ENCODE results near the gene OTUD1. TPM values are rescaled to one million over a fixed set of nuclear protein-coding genes. Genes with fewer than 3 reads are reported as not detected.

The OTUD1 gene
- total and polyA plus RNA-seq, 2 donors (not counting 1 experiment from before 2014, with no cell fraction given), result 69.0 to 92.8 TPM

DNA sequence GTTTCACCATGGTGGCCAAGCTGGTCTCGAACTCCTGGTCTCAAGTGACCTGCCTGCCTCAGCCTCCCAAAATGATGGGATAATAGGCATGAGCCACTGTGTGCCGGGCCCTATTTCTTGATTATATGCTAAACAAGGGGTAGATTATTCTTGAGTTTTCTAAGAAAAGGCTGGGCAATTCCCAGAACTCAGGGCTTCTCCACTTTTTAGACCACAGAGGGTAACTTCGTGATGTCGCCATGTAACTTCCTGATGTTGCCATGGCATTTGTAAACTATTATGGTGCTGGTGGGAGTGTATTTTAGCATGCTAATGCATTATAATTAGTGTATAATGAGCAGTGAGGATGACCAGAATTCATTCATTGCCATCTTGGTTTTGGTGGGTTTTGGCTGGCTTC, 35.8 kb downstream of the OTUD1 start:
- Mint-ChIP-seq H3K27ac (no peak overlapping the region), H3K4me3 (no peak overlapping the region), H3K4me1 (peaks cover 5% of the 10 kb centered on the region), H3K27me3 (peaks cover 6% of the 10 kb centered on the region), H3K9me3 (ENCODE audit: insufficient read depth) (no peaks in the 10 kb centered on the region)
- no peaks in the 10 kb centered on the region for H3K4me1 ChIP-seq (ENCODE audit: control insufficient read depth in 2 of 2, insufficient read depth in 2 of 2, low read length in 2 of 2)
- no peak overlapping the region for H3K4me2 ChIP-seq (replicated peaks; ENCODE audit: low read depth, low read length, poor library complexity, severe bottlenecking)
- H3K36me3 ChIP-seq (replicated peaks in 1 of 2; ENCODE audit: control extremely low read depth in 1 of 2, control insufficient read depth in 1 of 2, extremely low read depth in 1 of 2, insufficient read depth in 2 of 2, low read length in 1 of 2), result no peaks in the 10 kb centered on the region
- peaks cover 0 to 4% (median 0%) of the 10 kb centered on the region in 4 experiments for H3K27me3 ChIP-seq (replicated peaks in 1 of 4; ENCODE audit: control extremely low read depth in 1 of 4, control insufficient read depth in 3 of 4, insufficient read depth in 4 of 4, low read length in 3 of 4)
- WGBS (ENCODE audit: insufficient coverage), result 100% methylated on average over 3 of the region's 4 CpGs
- H3K9ac ChIP-seq (ENCODE audit: low read length), result no peak overlapping the region
- no peak overlapping the region for H3K4me3 ChIP-seq (ENCODE audit: control extremely low read depth in 1 of 5, extremely low read depth in 1 of 5, insufficient read depth in 1 of 5, low read depth in 2 of 5, low read length in 4 of 5)
- TF ChIP-seq EZH2 (IDR thresholded peaks at IDR 0.05; ENCODE audit: borderline replicate concordance, insufficient read depth, low read depth, low read length, poor library complexity, severe bottlenecking), result no peak
- TF ChIP-seq, protein P1, sequence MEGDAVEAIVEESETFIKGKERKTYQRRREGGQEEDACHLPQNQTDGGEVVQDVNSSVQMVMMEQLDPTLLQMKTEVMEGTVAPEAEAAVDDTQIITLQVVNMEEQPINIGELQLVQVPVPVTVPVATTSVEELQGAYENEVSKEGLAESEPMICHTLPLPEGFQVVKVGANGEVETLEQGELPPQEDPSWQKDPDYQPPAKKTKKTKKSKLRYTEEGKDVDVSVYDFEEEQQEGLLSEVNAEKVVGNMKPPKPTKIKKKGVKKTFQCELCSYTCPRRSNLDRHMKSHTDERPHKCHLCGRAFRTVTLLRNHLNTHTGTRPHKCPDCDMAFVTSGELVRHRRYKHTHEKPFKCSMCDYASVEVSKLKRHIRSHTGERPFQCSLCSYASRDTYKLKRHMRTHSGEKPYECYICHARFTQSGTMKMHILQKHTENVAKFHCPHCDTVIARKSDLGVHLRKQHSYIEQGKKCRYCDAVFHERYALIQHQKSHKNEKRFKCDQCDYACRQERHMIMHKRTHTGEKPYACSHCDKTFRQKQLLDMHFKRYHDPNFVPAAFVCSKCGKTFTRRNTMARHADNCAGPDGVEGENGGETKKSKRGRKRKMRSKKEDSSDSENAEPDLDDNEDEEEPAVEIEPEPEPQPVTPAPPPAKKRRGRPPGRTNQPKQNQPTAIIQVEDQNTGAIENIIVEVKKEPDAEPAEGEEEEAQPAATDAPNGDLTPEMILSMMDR (IDR thresholded peaks at IDR 0.05), result no peak
- H3K27ac ChIP-seq (ENCODE audit: low read length in 2 of 2), result no peak overlapping the region
- no peak overlapping the region for H2AFZ ChIP-seq (ENCODE audit: insufficient read depth, low read depth, low read length, poor library complexity, severe bottlenecking)
- POLR2A ChIA-PET, result no interaction called here
- CTCF ChIA-PET, result no interaction called here
- no peaks in the 10 kb centered on the region for H4K20me1 ChIP-seq (ENCODE audit: control insufficient read depth, insufficient read depth, low read length, poor library complexity, severe bottlenecking)
- no peaks in the 10 kb centered on the region for H3K9me3 ChIP-seq (ENCODE audit: control extremely low read depth in 1 of 3, control insufficient read depth in 2 of 3, insufficient read depth in 1 of 3, low read length in 2 of 3)
- intact Hi-C loops (cut with micrococcal nuclease), result no loop called here
- DNase-seq (no peak), ATAC-seq (ENCODE audit: low read depth) (no peak)
- no peaks in the 10 kb centered on the region for H3K79me2 ChIP-seq (ENCODE audit: control insufficient read depth, insufficient read depth, low read length)

DNA sequence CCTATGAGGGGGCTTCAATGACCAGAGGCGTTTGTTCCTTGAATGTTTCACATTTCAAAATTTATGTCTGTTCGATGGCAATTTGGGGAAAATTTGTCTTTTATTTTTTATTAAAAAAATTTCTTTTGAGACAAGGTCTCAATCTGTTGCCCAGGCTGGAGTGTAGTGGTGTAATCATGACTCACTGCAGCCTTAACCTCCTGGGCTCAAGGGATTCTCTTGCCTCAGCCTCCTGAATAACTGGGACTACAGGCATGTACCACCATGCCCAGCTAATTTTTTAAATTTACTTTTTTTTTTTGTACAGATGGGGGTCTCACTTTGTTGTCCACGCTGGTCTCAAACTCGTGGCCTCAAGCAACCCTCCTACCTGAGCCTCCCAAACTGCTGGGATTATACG, 39.7 kb downstream of the OTUD1 start:
- ATAC-seq (ENCODE audit: low read depth) (no peak), DNase-seq (no peak)
- CTCF ChIA-PET, result no interaction called here
- Mint-ChIP-seq H3K27me3 (peaks cover 4% of the 10 kb centered on the region), H3K4me3 (no peak overlapping the region), H3K9me3 (ENCODE audit: insufficient read depth) (no peaks in the 10 kb centered on the region), H3K4me1 (peaks cover 2% of the 10 kb centered on the region), H3K27ac (no peak overlapping the region)
- no peak for TF ChIP-seq EZH2 (IDR thresholded peaks at IDR 0.05; ENCODE audit: borderline replicate concordance, insufficient read depth, low read depth, low read length, poor library complexity, severe bottlenecking)
- TF ChIP-seq, protein P1 (IDR thresholded peaks at IDR 0.05), result no peak
- Histone ChIP-seq H2AFZ (ENCODE audit: insufficient read depth, low read depth, low read length, poor library complexity, severe bottlenecking) (no peak overlapping the region), H3K27me3 (replicated peaks in 1 of 4; ENCODE audit: control extremely low read depth in 1 of 4, control insufficient read depth in 3 of 4, insufficient read depth in 4 of 4, low read length in 3 of 4) (no peaks in the 10 kb centered on the region), H4K20me1 (ENCODE audit: control insufficient read depth, insufficient read depth, low read length, poor library complexity, severe bottlenecking) (no peaks in the 10 kb centered on the region), H3K4me1 (ENCODE audit: control insufficient read depth in 2 of 2, insufficient read depth in 2 of 2, low read length in 2 of 2) (no peaks in the 10 kb centered on the region), H3K9ac (ENCODE audit: low read length) (no peak overlapping the region), H3K4me2 (replicated peaks; ENCODE audit: low read depth, low read length, poor library complexity, severe bottlenecking) (no peak overlapping the region), H3K4me3 (ENCODE audit: control extremely low read depth in 1 of 5, extremely low read depth in 1 of 5, insufficient read depth in 1 of 5, low read depth in 2 of 5, low read length in 4 of 5) (no peak overlapping the region), H3K79me2 (ENCODE audit: control insufficient read depth, insufficient read depth, low read length) (no peaks in the 10 kb centered on the region), H3K36me3 (replicated peaks in 1 of 2; ENCODE audit: control extremely low read depth in 1 of 2, control insufficient read depth in 1 of 2, extremely low read depth in 1 of 2, insufficient read depth in 2 of 2, low read length in 1 of 2) (no peaks in the 10 kb centered on the region), H3K9me3 (ENCODE audit: control extremely low read depth in 1 of 3, control insufficient read depth in 2 of 3, insufficient read depth in 1 of 3, low read length in 2 of 3) (no peaks in the 10 kb centered on the region), H3K27ac (ENCODE audit: low read length in 2 of 2) (no peak overlapping the region)
- WGBS (ENCODE audit: insufficient coverage), result no CpG with 5 or more reads among the region's 5 CpGs
- POLR2A ChIA-PET, result no interaction called here
- intact Hi-C loops (cut with micrococcal nuclease), result no loop called here
